Mesenteric fat pad (tissue), 1 donor: ENCODE data around the gene MBD5. TPM values are rescaled to one million over a fixed set of nuclear protein-coding genes. Genes with fewer than 3 reads are reported as not detected.
"Not testable (repeated sequence)": the region's sequence is repeated elsewhere in the genome, so short reads cannot be mapped to it uniquely, and the experiment has no call there.

Experiments
- DNase-seq: peaks from one replicate; pipeline ENCODE4 v3.0.0-alpha.2; 2020; ENCODE audit warnings: low spot score
- long read RNA-seq: library from polyadenylated mRNA; unstranded; transcript quantifications from one replicate; pipeline ENCODE4 v2.0.0, GENCODE V29; 2020
- total RNA-seq: library from RNA; stranded (reverse); fragmentation: NEBNext Ultra II Directional; extraction: Animal tissue kit (Norgen Biotek cat#: 25700); gene quantifications from one replicate; pipeline ENCODE4 v1.2.1, GENCODE V29; 2021
- donor health status: DM: yes; HTN: yes; CAD: no.

MBD5 gene
- 28.1 TPM for total RNA-seq
- long read RNA-seq, full-length matches to known transcripts: 3 of 15 reads
- long read RNA-seq, partial matches to known transcripts: 2 of 15 reads
- long read RNA-seq, other reads (novel, unspliced or antisense): 10 of 15 reads

- no peak for DNase-seq
Observed at GRCh38 chr2:148021059-148021861, at the start of gene MBD5. MBD5 (plus strand) TSS chr2:148021091.

- no peak for DNase-seq
Observed at GRCh38 chr2:147976102-147976501, 44.8 kb upstream of the MBD5 start.

- no peak for DNase-seq
Observed at GRCh38 chr2:147977679-147978078, 43.2 kb upstream of the MBD5 start.

GRCh38 chr2:147980940-147981528 lies 39.9 kb upstream of the MBD5 start:
- no peak for DNase-seq

- no peak for DNase-seq
Observed at GRCh38 chr2:147989102-147989501, 31.8 kb upstream of the MBD5 start.

GRCh38 chr2:147989809-147990403 lies 31.0 kb upstream of the MBD5 start:
- no peak for DNase-seq

- DNase-seq: not testable (repeated sequence)
Observed at GRCh38 chr2:147994965-147995364, 25.9 kb upstream of the MBD5 start.

- no peak for DNase-seq
Observed at GRCh38 chr2:147996828-147997227, 24.1 kb upstream of the MBD5 start.

- no peak for DNase-seq
Observed at GRCh38 chr2:147998203-147998602, 22.7 kb upstream of the MBD5 start.

- DNase-seq: no peak
Observed at GRCh38 chr2:147999126-147999525, 21.8 kb upstream of the MBD5 start.

- no peak for DNase-seq
Observed at GRCh38 chr2:148000095-148000494, 20.8 kb upstream of the MBD5 start.

- not testable (repeated sequence) for DNase-seq
Observed at GRCh38 chr2:148002420-148002819, 18.5 kb upstream of the MBD5 start.

- DNase-seq: no peak
Observed at GRCh38 chr2:148006249-148007007, 14.5 kb upstream of the MBD5 start.

GRCh38 chr2:148007219-148007900 lies 13.5 kb upstream of the MBD5 start:
- DNase-seq: no peak

- DNase-seq: not testable (repeated sequence)
Observed at GRCh38 chr2:148008411-148008810, 12.5 kb upstream of the MBD5 start.

GRCh38 chr2:148013876-148014275 lies 7.0 kb upstream of the MBD5 start:
- no peak for DNase-seq

GRCh38 chr2:148014616-148015015 lies 6.3 kb upstream of the MBD5 start:
- no peak for DNase-seq

- peak; percentile 97 for DNase-seq
Observed at GRCh38 chr2:148020111-148021058, 506 bp upstream of the MBD5 start, which contains the start of gene ORC4. ORC4 (minus strand) TSS chr2:148020737; CDS start chr2:147975958, 44,779 bp downstream.

- DNase-seq: no peak
Observed at GRCh38 chr2:148021886-148022285, 995 bp downstream of the MBD5 start.

- DNase-seq: no peak
Observed at GRCh38 chr2:148022351-148022750, 1.5 kb downstream of the MBD5 start.
